ENCODE data around the gene AHSG. TPM values are rescaled to one million over a fixed set of nuclear protein-coding genes. Genes with fewer than 3 reads are reported as not detected.

The AHSG gene
- total and polyA plus RNA-seq, 2 donors (not counting 3 experiments of a cell fraction or from before 2014, with no cell fraction given) = not detected

DNA sequence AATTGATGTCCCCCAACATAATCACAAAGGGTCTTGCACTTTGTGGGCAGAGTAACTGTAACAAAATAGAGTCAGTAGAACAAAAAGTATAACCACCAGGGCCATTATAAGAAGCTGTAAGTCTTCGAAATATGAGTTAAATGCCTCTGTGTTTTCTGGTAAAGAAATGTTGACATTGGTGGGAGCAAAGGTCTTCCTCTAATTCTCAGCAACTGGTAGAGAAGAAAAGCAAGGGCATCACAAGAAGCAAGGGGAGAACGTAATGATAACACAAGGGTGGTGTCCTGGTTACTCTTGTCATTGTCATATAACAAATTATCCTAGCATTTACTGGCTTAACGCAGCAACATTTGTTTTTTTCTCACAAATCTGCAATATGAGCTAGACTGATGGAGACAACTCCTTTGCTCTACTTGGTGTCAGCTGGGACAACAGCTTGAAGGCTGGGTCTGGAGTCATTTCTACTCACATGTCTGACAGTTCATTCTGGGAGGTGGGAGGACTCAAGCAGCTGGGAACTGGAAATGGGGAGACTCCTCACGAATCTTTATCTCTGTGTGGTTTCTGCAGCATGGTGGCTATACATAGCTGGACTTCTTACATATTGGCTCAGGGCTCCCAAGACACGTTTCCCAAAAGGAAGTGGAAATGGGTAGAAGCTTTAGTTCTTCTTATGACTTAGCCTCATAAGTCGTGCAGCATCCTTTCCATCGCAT, 22.1 kb upstream of the AHSG start:
- Histone ChIP-seq H4K20me1 (replicated peaks; ENCODE audit: control insufficient read depth, extremely low read depth, insufficient read depth, low read length) (no peaks in the 10 kb centered on the region), H3K9ac (replicated peaks; ENCODE audit: extremely low read depth, insufficient read depth, low read length) (no peak overlapping the region), H3K4me1 (ENCODE audit: control insufficient read depth, extremely low read depth, insufficient read depth, low read length) (no peaks in the 10 kb centered on the region), H3K79me2 (ENCODE audit: control insufficient read depth, insufficient read depth, low read length) (no peaks in the 10 kb centered on the region), H3K4me2 (ENCODE audit: insufficient read depth, low read length) (no peak overlapping the region), H3K36me3 (ENCODE audit: control insufficient read depth in 2 of 2, extremely low read depth in 1 of 2, insufficient read depth in 2 of 2, low read length in 2 of 2) (peaks cover 1 to 2% of the 10 kb centered on the region in 2 experiments), H3K27ac (ENCODE audit: insufficient read depth, low read depth, low read length) (no peak overlapping the region), H3K9me1 (replicated peaks; ENCODE audit: control insufficient read depth, extremely low read depth, insufficient read depth, low read length) (no peaks in the 10 kb centered on the region), H3K27me3 (ENCODE audit: control insufficient read depth in 2 of 2, insufficient read depth in 2 of 2, low read length in 2 of 2) (no peaks in the 10 kb centered on the region), H2AFZ (ENCODE audit: low read depth, low read length) (no peak overlapping the region), H3K4me3 (replicated peaks in 1 of 3; ENCODE audit: insufficient read depth in 1 of 3, low read depth in 1 of 3, low read length in 3 of 3) (no peak overlapping the region), H3K9me3 (replicated peaks; ENCODE audit: control insufficient read depth, insufficient read depth, low read length) (no peaks in the 10 kb centered on the region)
- CTCF ChIA-PET = interaction anchor here (1.7 to 2.8 kb wide), 4 partner anchors 24 to 231 kb away, joined by 7 to 17 read pairs (median 10); no protein-coding TSS in a partner anchor
- TF ChIP-seq GATA2 (IDR thresholded peaks at IDR 0.05; ENCODE audit: insufficient read depth, insufficient read length, low read depth, low read length) (no peak), FOS (IDR thresholded peaks at IDR 0.05; ENCODE audit: borderline replicate concordance, insufficient read depth, low read length) (no peak), POLR2AphosphoS5 (IDR thresholded peaks at IDR 0.05; ENCODE audit: insufficient read depth, low read depth, low read length) (no peak), JUN (IDR thresholded peaks at IDR 0.05; ENCODE audit: borderline replicate concordance, insufficient read depth, insufficient read length, low read depth) (no peak), MYC (IDR thresholded peaks at IDR 0.05; ENCODE audit: low read depth, low read length) (no peak), POLR2A (IDR thresholded peaks at IDR 0.05; ENCODE audit: low read depth, low read length) (no peak), EZH2 (IDR thresholded peaks at IDR 0.05; ENCODE audit: borderline replicate concordance, low read depth, low read length, severe bottlenecking) (no peak)
- TF ChIP-seq, protein P1, sequence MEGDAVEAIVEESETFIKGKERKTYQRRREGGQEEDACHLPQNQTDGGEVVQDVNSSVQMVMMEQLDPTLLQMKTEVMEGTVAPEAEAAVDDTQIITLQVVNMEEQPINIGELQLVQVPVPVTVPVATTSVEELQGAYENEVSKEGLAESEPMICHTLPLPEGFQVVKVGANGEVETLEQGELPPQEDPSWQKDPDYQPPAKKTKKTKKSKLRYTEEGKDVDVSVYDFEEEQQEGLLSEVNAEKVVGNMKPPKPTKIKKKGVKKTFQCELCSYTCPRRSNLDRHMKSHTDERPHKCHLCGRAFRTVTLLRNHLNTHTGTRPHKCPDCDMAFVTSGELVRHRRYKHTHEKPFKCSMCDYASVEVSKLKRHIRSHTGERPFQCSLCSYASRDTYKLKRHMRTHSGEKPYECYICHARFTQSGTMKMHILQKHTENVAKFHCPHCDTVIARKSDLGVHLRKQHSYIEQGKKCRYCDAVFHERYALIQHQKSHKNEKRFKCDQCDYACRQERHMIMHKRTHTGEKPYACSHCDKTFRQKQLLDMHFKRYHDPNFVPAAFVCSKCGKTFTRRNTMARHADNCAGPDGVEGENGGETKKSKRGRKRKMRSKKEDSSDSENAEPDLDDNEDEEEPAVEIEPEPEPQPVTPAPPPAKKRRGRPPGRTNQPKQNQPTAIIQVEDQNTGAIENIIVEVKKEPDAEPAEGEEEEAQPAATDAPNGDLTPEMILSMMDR (IDR thresholded peaks at IDR 0.05; ENCODE audit: extremely low read depth in 1 of 2, insufficient read depth in 1 of 2, low read depth in 1 of 2, low read length in 2 of 2) = no peak
- TF ChIP-seq, protein P2, sequence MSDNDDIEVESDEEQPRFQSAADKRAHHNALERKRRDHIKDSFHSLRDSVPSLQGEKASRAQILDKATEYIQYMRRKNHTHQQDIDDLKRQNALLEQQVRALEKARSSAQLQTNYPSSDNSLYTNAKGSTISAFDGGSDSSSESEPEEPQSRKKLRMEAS (IDR thresholded peaks at IDR 0.05; ENCODE audit: insufficient read depth, insufficient read length) = no peak
- dilution Hi-C loops (cut with MboI; ENCODE audit: extremely low pct_ligation_motif_present, low sequenced_read_pairs) = no loop called here
- BruUV-seq (replicated peaks) = no TSS peak
- intact Hi-C loops (cut with micrococcal nuclease) = no loop called here
- DNase-seq (ENCODE audit: low read depth, low spot score) (no peak), FAIRE-seq (no peak)
- POLR2A ChIA-PET = no interaction called here
